DMS 273 (cell line): Measurements from ENCODE around the gene TRIM9.
"Not testable (repeated sequence)": the region's sequence is repeated elsewhere in the genome, so short reads cannot be mapped to it uniquely, and the experiment has no call there.

Experiments used
- DNase-seq: peaks from one replicate; lab custom pipeline; 2025; ENCODE audit not compliant: unreplicated experiment; lab: John Stamatoyannopoulos, UW

Gene TRIM9

GRCh38 chr14:50967790-50968189, 127.1 kb downstream of the TRIM9 start:
- no peak for DNase-seq

GRCh38 chr14:50967103-50967502, 127.8 kb downstream of the TRIM9 start:
- no peak for DNase-seq

- DNase-seq: peak; percentile 55
These were observed 130.1 kb downstream of the TRIM9 start for GRCh38 chr14:50964683-50965390.

GRCh38 chr14:50963919-50964318, 131.0 kb downstream of the TRIM9 start:
- no peak for DNase-seq

GRCh38 chr14:50961605-50962221, 133.2 kb downstream of the TRIM9 start:
- peak; percentile 61 for DNase-seq

- DNase-seq: no peak
These were observed 137.6 kb downstream of the TRIM9 start for GRCh38 chr14:50957296-50957695.

- not testable (repeated sequence) for DNase-seq
These were observed 138.5 kb downstream of the TRIM9 start for GRCh38 chr14:50956421-50956820.

- DNase-seq: peak; percentile 81
These were observed 139.4 kb downstream of the TRIM9 start for GRCh38 chr14:50955373-50956043.

- peak; percentile 71 for DNase-seq
These were observed 140.0 kb downstream of the TRIM9 start for GRCh38 chr14:50954811-50955372.

- no peak for DNase-seq
These were observed 141.4 kb downstream of the TRIM9 start for GRCh38 chr14:50953502-50953901.

GRCh38 chr14:50951032-50951431, 143.9 kb downstream of the TRIM9 start:
- no peak for DNase-seq

- no peak for DNase-seq
These were observed 146.7 kb downstream of the TRIM9 start for GRCh38 chr14:50948205-50948604.

- DNase-seq: no peak
These were observed 147.5 kb downstream of the TRIM9 start for GRCh38 chr14:50947446-50947845.

- no peak for DNase-seq
These were observed 148.5 kb downstream of the TRIM9 start for GRCh38 chr14:50946234-50946935.

- DNase-seq: peak; percentile 89
These were observed 150.1 kb downstream of the TRIM9 start for GRCh38 chr14:50944647-50945413.

GRCh38 chr14:50943943-50944646, 150.8 kb downstream of the TRIM9 start, which contains the start of gene PYGL:
Gene PYGL (minus strand): TSS chr14:50944483. CDS start chr14:50944403, 80 bp downstream.
- peak; percentile 91 for DNase-seq

- DNase-seq: peak; percentile 62
These were observed 151.5 kb downstream of the TRIM9 start for GRCh38 chr14:50943261-50943942.

- not testable (repeated sequence) for DNase-seq
These were observed 153.3 kb downstream of the TRIM9 start for GRCh38 chr14:50941638-50942037.

GRCh38 chr14:50941151-50941550, 153.8 kb downstream of the TRIM9 start:
- DNase-seq: no peak
